ENCODE measurements around the gene NR2F2.

GRCh38 chr15:96353416-96353929 is 23.0 kb downstream of the NR2F2 start:
- TF ChIP-seq CTCF (IDR thresholded peaks at IDR 0.05) (no peak), ZFX (IDR thresholded peaks at IDR 0.05; ENCODE audit: borderline replicate concordance) (no peak)

Measured in 22Rv1 (cell line).